ENCODE measurements around the gene NPHS2.
"Not testable (repeated sequence)": the region's sequence is repeated elsewhere in the genome, so short reads cannot be mapped to it uniquely, and the experiment has no call there.

Gene NPHS2

GRCh38 chr1:179545321-179545720 is 30.4 kb downstream of the NPHS2 start:
- no peak for DNase-seq

GRCh38 chr1:179541774-179542173 is 34.0 kb downstream of the NPHS2 start:
- DNase-seq: no peak

- no peak for DNase-seq
Measured at GRCh38 chr1:179530352-179530751, 45.4 kb downstream of the NPHS2 start.

- DNase-seq: no peak
Measured at GRCh38 chr1:179529482-179530195, 46.1 kb downstream of the NPHS2 start.

- not testable (repeated sequence) for DNase-seq
Measured at GRCh38 chr1:179518544-179518943, 57.2 kb downstream of the NPHS2 start.

- DNase-seq: no peak
Measured at GRCh38 chr1:179516976-179517705, 58.6 kb downstream of the NPHS2 start.

GRCh38 chr1:179510038-179510437 is 65.7 kb downstream of the NPHS2 start:
- no peak for DNase-seq

- DNase-seq: no peak
Measured at GRCh38 chr1:179509384-179509783, 66.4 kb downstream of the NPHS2 start.

GRCh38 chr1:179506199-179506598 is 69.5 kb downstream of the NPHS2 start:
- no peak for DNase-seq
